NCI-H2171 (cell line): Measurements from ENCODE around the gene NUP62.
"Not testable (repeated sequence)": the region's sequence is repeated elsewhere in the genome, so short reads cannot be mapped to it uniquely, and the experiment has no call there.

Source experiments
- DNase-seq: peaks from one replicate; lab custom pipeline; 2025; lab: John Stamatoyannopoulos, UW

The NUP62 gene

DNA sequence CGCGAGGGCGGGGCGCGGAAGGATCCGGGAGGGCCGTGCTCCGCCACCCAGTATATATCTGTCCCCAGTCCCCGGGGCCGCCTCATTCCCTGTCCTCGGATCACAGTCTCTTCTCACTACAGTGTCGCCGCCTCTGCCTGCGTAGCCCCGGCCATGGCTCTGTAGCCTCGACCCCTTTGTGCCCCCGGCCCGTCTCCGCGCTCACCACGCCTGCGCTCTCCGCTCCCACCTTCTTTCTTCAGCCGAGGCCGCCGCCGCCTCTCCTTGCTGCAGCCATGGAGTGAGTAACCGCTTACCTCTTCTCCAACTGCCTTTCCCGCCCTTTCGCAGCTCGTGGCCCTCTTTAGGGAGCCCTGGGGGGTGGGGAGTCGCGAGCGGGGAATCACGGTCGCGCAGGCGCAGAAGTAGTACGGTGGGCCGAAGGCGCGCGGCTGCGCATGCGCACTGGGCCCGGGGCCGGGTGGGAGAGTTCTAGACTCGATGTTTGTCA, at the start of gene NUP62, which contains the start of gene ATF5:
Gene NUP62, minus strand, starts transcription at position 384 of the 490 bp plus-strand sequence. CDS start 19,697 bp downstream, outside the sequence.
Gene ATF5, plus strand, starts transcription at position 85 of the 490 bp plus-strand sequence. CDS start 1,646 bp downstream, outside the sequence.
- peak; percentile 92 for DNase-seq

DNA sequence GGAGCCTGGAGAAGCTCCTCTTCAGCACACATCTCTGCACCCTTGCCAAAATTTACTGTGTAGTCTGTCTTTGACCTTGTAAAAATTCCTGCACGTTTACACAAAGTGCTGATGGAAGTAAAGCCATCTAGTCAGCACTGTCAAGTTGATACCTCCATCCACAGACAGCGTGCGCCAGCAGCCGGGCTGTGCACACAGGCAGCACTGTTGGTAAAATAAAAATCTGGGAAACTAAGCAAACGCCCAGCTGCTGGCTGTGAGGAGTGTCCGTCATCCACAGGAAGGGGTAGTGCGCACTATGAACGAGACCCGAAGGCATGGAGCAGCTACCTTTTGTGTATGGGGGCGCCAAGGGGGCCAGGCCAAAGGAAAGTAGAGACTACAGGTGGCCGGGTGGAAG, 49.0 kb upstream of the NUP62 start:
- no peak for DNase-seq

- no peak for DNase-seq
These were observed 48.6 kb upstream of the NUP62 start for GRCh38 chr19:49977881-49978280.

- no peak for DNase-seq
These were observed 47.8 kb upstream of the NUP62 start for GRCh38 chr19:49977076-49977475.

GRCh38 chr19:49976496-49976895, 47.2 kb upstream of the NUP62 start:
- no peak for DNase-seq

DNA sequence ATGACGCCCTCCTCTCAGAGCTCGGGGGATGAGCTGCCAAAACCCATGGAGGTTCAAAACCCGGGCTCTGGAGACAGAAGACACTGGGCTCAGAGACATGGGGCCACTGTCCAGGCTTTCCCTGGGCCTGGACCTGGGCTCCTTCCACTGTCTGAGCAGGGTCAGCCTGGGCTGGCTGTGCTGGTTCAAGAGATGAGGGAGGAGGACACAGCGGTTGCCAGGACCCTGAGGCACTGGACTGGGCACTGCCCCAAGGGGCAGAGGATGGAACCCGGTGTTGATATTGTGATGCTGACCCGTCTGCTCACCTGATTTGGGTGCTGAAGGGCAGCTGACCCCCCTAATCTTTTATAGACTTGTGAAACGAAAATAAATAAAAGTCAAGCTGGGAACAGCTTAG, 45.7 kb upstream of the NUP62 start:
- DNase-seq = no peak

- no peak for DNase-seq
These were observed 44.7 kb upstream of the NUP62 start for GRCh38 chr19:49973987-49974386.

GRCh38 chr19:49972841-49973240, 43.5 kb upstream of the NUP62 start:
- no peak for DNase-seq

DNA sequence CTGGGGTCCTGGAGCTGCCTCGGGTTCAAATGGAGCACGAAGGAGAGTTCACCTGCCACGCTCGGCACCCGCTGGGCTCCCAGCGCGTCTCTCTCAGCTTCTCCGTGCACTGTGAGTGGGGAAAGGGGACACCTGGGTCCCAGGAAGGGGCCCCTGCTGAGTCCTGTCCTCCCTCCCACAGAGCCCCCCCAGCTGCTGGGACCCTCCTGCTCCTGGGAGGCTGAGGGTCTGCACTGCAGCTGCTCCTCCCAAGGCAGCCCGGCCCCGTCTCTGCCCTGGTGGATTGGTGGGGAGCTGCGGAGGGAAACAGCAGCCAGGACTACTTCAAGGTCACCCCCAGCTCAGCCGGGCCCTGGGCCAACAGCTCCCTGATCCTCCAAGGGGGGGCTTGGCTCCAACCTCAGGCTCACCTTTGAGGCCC, 42.7 kb upstream of the NUP62 start:
- DNase-seq = no peak

- not testable (repeated sequence) for DNase-seq
These were observed 40.1 kb upstream of the NUP62 start for GRCh38 chr19:49969355-49969754.

- DNase-seq = no peak
These were observed 39.1 kb upstream of the NUP62 start for GRCh38 chr19:49968279-49968922.

- not testable (repeated sequence) for DNase-seq
These were observed 31.7 kb upstream of the NUP62 start, which contains the start of gene SIGLEC11 for GRCh38 chr19:49960980-49961379. Gene SIGLEC11, minus strand, starts transcription at chr19:49961172. Its CDS starts 91 bp downstream, at chr19:49961081.

DNA sequence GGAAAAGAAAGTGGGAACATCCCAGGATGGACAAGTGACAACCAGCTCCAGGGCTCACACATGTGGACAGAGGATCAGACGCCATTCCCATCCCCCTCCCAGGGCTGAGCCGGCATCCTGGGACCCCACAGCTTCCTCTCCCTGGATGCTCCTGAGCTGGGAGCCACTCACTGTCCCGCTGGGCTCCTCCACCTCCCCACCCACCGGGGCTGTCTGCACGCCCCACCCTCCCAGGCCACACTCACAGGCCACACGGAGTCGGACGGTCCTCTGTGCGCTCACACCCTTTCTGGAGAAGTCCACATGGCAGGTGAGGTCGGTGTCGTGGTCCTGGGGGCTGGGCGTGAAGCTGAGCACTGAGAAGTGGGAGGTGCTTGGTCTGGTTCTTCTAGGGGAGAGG, 30.6 kb upstream of the NUP62 start:
- DNase-seq = not testable (repeated sequence)

DNA sequence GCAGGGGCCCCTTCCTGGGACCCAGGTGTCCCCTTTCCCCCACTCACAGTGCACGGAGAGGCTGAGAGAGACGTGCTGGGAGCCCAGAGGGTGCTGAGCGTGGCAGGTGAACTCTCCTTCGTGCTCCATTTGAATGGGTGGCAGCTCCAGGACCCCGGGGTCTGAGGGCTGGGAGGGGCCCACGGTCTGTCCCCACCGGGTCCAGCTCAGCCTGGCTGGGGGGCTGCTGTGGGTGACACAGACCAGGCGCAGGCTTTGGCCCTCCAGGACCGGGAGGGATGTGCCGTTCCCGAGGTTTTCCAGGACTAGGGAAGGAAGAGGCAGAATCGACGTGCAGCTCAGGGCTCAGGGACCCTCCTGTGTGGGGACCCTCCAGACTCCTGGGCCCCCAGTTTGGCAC, 29.3 kb upstream of the NUP62 start:
- not testable (repeated sequence) for DNase-seq

GRCh38 chr19:49958144-49958543, 28.8 kb upstream of the NUP62 start:
- not testable (repeated sequence) for DNase-seq

GRCh38 chr19:49957262-49957915, 28.1 kb upstream of the NUP62 start:
- no peak for DNase-seq

DNA sequence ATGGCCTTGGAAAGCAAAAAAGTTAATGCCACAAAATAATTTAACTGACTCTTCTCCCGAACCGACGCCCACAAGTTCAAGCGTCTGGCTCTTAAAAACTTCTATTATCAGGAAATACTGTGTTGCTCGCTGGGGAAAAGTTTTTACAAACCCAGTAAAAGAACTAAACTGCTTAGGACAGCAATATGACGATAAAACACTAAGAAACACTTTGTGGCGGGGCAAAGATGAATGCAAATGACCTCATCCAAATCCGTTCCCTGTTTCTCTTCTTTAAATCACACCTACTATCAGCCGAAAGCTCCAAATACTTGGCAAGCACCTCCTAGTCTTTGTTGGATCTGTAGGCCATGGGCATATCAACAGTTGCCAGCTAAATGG, 26.8 kb upstream of the NUP62 start:
- no peak for DNase-seq

DNA sequence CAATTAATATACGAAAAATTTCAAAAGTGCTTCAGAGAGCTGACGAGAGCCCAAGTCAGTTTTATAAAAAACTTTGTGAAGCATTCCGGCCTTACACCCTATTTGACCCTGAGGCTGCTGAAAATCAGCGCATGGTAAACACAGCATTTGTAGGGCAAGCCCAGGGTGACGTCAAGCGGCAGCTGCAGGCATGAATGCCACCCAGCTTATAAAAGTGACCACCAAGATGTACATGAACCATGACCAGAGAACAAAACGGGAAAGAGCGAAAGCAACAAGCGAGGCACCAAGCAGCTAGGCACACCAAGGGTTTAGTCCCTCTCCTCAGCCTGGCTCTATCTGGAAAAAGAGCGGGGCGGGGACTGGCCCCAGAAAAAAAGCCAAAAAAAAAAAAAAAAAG, 25.6 kb upstream of the NUP62 start:
- DNase-seq = no peak

- no peak for DNase-seq
These were observed 25.0 kb upstream of the NUP62 start for GRCh38 chr19:49954092-49954829.

DNA sequence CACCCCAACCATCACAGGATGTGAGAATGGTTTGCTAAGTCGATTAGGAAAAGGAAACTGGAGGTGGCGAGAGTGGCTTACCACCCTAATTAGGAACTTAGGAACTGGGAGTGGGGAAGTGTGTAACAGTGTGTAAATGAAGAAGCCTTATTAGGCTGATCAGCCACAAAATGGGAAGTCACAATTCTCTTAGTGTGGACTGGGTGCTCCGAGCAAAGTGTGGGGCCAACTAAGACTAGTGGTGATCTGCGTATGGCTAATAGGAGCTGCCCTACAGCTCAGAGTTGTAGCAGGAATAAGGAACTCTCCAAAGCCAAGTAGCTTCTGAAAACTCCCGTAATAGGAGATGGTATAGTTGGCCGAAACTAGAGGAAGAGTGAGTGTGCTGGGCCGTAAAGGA, 24.1 kb upstream of the NUP62 start:
- no peak for DNase-seq

DNA sequence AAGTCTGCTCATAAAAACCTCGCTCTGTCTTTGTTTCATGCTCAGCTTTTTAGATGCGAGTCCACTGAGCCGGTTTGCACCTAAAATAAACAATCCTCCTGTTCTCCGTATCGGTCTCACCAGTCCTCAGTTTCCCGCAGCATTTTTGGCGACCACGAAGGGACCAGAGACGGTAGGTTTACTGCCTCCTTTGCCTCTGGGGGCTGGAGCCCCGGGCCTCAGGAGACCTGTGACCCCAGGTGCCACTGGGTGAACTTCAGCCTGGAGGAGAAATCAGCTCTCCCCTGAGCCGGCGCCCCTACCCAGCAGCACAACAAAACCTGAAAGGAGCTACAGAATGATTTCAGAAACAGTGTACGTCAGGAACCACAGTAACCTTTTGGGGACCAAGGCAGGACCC, 23.6 kb upstream of the NUP62 start:
- DNase-seq = no peak

GRCh38 chr19:49952479-49952836, 23.2 kb upstream of the NUP62 start:
- DNase-seq = no peak
